COLO829 (cell line): ENCODE results near the gene PCDHGA4.
A peak's percentile ranks its signal among the peaks of the same experiment; 100 is the strongest.
"Not testable (repeated sequence)": the region's sequence is repeated elsewhere in the genome, so short reads cannot be mapped to it uniquely, and the experiment has no call there.

Experiments used
- DNase-seq: peaks from one replicate; pipeline ENCODE4 v3.0.0; 2012; ENCODE audit warnings: low spot score

PCDHGA4 gene

GRCh38 chr5:141354900-141355469, at the start of gene PCDHGA4:
PCDHGA4 (plus strand) TSS chr5:141355021; CDS start chr5:141355108, 87 bp downstream.
- no peak for DNase-seq

GRCh38 chr5:141306630-141307029, 48.2 kb upstream of the PCDHGA4 start:
- DNase-seq = no peak

DNA sequence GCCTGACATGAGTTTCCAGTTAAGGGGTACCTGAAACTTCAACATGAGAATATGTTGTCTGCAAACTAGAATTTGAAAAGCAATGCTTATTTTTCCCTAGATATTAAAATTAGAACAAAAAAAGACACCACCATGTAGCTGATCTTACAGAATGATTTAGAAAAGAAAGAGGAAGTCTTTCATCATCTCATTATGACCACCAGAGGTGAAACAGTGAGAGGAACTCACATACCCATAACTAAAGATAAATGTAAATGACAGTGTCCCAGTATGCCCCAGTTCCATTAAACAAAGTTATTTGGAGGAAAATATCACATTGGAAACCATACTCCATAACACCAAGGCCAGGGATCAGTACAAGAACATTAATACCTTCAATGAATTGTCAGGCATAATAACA, 41.1 kb upstream of the PCDHGA4 start:
- DNase-seq = no peak

DNA sequence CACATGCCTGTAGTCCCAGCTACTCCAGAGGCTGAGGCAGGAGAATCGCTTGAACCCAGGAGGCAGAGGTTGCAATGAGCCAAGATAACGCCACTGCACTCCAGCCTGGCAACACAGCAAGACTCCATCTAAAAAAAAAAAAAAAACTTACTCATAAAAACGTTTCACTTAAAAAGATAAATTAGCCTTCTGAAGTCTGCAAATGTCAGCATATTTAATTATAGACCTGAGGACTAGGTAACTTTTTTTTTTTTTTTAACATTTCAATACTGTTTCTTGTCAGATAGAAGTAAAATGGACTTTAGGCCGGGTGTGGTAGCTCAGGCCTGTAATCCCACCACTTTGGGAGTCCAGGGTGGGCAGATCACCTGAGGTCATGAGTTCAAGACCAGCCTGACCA, 37.9 kb upstream of the PCDHGA4 start:
- DNase-seq = not testable (repeated sequence)

DNA sequence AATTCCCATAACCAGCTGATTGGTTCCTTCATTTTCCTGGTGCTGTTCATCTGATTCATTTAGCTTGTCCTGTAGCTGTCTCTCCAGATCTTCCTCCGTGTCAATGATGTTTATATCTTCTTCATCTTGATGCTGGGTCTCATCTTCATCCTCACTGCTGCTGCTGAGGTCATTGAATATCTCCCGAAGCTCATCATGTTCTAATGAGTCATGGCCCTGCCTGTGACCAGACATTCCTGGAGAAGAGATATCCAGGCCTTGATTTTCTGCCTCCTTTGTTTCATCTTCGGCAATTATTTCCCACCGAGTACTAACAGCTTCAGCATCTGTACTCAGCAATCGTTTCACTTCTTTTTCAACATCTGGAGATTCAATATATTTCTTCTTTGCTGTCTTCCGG, 35.6 kb upstream of the PCDHGA4 start:
- DNase-seq = no peak

DNA sequence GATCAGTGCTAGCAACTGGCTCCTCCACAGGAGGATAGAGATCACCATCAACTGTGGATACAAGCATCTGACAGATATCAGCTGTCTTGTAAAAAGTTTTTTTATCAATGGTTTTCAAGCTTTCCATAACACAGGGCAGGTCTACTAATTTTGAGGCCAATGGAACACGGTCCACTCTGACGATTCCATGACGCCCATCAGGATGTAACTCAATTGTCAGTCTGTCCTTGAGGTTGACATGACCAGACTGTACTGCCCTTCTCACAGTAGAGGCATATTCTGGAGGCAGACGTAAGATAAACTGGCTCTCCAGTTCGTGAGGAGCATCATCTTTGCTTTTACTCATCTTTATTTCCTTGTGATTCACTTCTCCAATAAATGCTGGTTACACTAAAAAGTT, 35.1 kb upstream of the PCDHGA4 start:
- no peak for DNase-seq

DNA sequence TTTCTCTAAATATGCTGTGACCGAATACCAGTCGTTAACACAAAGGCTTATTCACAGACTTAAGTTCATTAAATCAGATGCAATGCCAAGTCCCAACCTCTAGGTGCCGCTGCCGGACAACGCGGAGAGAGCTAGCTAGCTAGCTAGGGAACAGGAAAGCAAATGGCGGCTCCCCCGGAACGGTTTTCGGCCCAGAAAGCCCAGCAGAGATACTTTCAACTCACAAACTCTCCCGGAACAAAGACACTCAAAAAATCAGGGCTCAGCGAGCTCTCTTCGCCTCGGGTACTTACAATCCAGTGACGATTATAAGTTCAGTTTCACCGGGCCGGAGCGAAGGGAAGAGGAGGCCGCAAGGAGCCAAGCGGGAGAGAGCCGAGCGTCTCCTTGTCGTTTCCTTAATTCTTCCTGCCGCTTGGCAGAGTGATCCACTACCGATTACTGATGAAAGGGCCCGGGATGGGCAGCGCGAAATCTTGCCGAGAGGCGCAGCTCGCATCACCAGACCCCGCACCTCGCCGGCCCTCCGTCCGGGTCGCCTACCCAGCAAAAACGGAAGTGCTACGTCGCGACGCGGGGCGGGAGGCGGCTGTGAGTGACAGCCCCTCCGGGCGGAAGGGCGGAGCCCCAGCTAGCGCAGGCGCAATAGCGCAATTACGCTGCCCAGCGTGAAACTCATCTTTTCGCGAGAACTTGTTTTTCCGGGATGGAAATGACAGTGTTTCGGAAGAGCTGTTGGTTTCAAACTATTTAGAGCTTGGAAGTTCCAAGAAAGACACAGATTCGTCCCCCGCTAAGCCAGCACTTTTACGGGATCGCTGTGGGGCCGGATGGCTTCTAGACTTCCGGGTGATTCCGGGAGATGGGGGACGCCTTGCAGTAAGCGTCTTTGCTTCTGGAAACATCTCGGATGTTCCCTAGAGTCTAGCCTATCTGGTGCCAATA, 34.3 kb upstream of the PCDHGA4 start, which contains the start of gene TAF7:
TSS of gene TAF7 (minus strand) at position 560 of the 945 bp plus-strand sequence. CDS start 740 bp downstream, outside the sequence.
- DNase-seq = peak; percentile 69

GRCh38 chr5:141322261-141322660, 32.6 kb upstream of the PCDHGA4 start:
- no peak for DNase-seq

GRCh38 chr5:141326088-141326854, 28.6 kb upstream of the PCDHGA4 start:
- peak; percentile 16 for DNase-seq

- no peak for DNase-seq
Measured at GRCh38 chr5:141328231-141328630, 26.6 kb upstream of the PCDHGA4 start.

- DNase-seq = peak; percentile 28
Measured at GRCh38 chr5:141330299-141331080, 24.3 kb upstream of the PCDHGA4 start, which contains the start of gene PCDHGA1. PCDHGA1 (plus strand) TSS chr5:141330514.

DNA sequence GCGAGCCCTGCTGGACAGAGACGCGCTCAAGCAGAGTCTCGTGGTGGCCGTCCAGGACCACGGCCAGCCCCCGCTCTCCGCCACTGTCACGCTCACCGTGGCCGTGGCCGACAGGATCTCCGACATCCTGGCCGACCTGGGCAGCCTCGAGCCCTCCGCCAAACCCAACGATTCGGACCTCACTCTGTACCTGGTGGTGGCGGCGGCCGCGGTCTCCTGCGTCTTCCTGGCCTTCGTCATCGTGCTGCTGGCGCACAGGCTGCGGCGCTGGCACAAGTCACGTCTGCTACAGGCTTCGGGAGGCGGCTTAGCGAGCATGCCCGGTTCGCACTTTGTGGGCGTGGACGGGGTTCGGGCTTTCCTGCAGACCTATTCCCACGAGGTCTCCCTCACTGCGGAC, 22.2 kb upstream of the PCDHGA4 start:
- not testable (repeated sequence) for DNase-seq

- peak; percentile 9 for DNase-seq
Measured at GRCh38 chr5:141338538-141339306, 16.1 kb upstream of the PCDHGA4 start, which contains the start of gene PCDHGA2. PCDHGA2 (plus strand) TSS chr5:141338760.

DNA sequence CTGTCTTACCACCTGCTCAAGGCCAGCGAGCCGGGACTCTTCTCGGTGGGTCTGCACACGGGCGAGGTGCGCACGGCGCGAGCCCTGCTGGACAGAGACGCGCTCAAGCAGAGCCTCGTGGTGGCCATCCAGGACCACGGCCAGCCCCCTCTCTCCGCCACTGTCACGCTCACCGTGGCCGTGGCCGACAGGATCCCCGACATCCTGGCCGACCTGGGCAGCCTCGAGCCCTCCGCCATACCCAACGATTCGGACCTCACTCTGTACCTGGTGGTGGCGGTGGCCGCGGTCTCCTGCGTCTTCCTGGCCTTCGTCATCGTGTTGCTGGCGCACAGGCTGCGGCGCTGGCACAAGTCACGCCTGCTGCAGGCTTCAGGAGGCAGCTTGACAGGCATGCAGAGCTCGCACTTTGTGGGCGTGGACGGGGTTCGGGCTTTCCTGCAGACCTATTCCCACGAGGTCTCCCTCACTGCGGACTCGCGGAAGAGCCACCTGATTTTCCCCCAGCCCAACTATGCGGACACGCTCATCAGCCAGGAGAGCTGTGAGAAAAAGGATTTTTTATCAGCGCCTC, 14.0 kb upstream of the PCDHGA4 start:
- not testable (repeated sequence) for DNase-seq

DNA sequence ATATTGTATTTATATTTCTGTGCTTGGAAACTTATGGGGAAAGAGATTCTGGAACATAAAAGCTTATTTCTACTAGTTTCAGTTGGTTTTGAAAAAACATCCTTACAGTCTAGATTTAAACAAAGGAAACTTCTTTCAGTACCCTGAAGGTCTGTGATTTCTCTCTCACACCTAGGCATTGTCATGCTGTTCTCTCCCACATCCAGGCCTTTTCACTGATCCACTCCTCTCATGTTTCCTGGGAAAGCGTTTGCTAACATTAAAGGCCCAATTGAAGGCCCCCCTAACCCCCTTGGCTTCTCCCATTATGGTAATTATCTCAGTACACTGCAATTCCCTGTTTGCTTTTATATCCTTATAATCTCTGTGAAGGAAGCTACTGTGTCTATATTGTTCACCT, 12.0 kb upstream of the PCDHGA4 start:
- DNase-seq = no peak

GRCh38 chr5:141343242-141343952, 11.4 kb upstream of the PCDHGA4 start, which contains the start of gene PCDHGA3:
PCDHGA3 (plus strand) TSS chr5:141343829; CDS start chr5:141344034, 205 bp downstream.
- DNase-seq = no peak

DNA sequence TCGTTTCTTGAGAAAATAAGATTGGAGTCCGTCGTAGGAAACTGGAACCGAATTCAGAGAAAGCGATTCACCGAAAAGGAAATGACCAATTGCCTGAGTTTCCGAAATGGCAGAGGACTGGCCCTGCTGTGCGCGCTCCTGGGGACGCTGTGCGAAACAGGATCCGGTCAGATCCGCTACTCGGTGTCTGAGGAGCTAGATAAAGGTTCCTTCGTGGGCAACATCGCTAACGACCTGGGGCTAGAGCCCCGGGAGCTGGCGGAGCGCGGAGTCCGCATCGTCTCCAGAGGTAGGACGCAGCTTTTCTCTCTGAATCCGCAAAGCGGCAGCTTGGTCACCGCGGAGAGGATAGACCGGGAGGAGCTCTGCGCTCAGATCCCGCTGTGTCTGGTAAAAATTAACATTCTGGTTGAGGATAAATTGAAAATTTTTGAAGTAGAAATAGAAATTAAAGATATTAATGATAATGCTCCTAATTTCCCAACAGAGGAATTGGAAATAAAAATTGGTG, 10.8 kb upstream of the PCDHGA4 start:
- DNase-seq = no peak

GRCh38 chr5:141345327-141345726, 9.5 kb upstream of the PCDHGA4 start:
- no peak for DNase-seq

- not testable (repeated sequence) for DNase-seq
Measured at GRCh38 chr5:141346017-141346416, 8.8 kb upstream of the PCDHGA4 start.
